K562 (cell line): ENCODE data around the gene LIPM. TPM values are rescaled to one million over a fixed set of nuclear protein-coding genes. Genes with fewer than 3 reads are reported as not detected.

Experiments
- ATAC-seq: fragments of 200-7000 bp; cut with Tn5 transposase; 3 replicates; pipeline ENCODE4 v1.9.1; 2020; ENCODE audit warnings: moderate library complexity
- BruUV-seq: library from RNA; stranded (reverse); fragments of 400-500 nt; replicated peaks from 2 replicates; lab custom pipeline; 2021; lab: Mats Ljungman, UMichigan
- CTCF ChIA-PET: fragments of 300-600 bp; formaldehyde crosslinking; extraction: SDS; loops from one replicate; lab custom pipeline; 2021; ENCODE audit warnings: low intra/inter-chr PET ratio; lab: Yijun Ruan, JAX
- POLR2A ChIA-PET: fragments of 300-600, 350-650 bp; sonication (Branson Sonifier 250); formaldehyde crosslinking; extraction: SDS; loops from one replicate; lab custom pipeline; 2021; ENCODE audit warnings: antibody characterized with exemption, inconsistent platforms; lab: Yijun Ruan, JAX
- DNase-seq, 4 experiments: peaks; one replicate each; pipeline versions ENCODE4 v3.0.0 to v3.0.0-alpha.2; 2011 to 2018; ENCODE audit warnings: low spot score in 3 of 4, mixed read lengths in 3 of 4; ENCODE audit errors: extremely low read depth in 1 of 4
- FAIRE-seq: peaks from 2 replicates; lab custom pipeline; 2011; peaks lifted over from hg19 to GRCh38; lab: Jason Lieb, UNC
- H2AFZ ChIP-seq: 2 replicates; pipeline ENCODE4 v1.6.0; 2011; ENCODE audit warnings: low read depth, low read length, control low read depth, inconsistent platforms
- H3K27ac ChIP-seq: fragments of 200-600 bp; 3 replicates; pipeline ENCODE4 v1.8.0; 2011; ENCODE audit warnings: low read depth, mild to moderate bottlenecking, control low read depth, inconsistent platforms, low read length, moderate library complexity, mixed read lengths; ENCODE audit errors: extremely low read depth
- H3K27me3 ChIP-seq, 2 experiments: fragments of 300-600 bp in 1 of 2; 2 replicates in 1 of 2; 3 replicates in 1 of 2; pipeline versions ENCODE4 v1.6.0 to v1.8.0; 2011; ENCODE audit warnings: inconsistent platforms in 2 of 2, low read length in 2 of 2, mild to moderate bottlenecking in 1 of 2, mixed read lengths in 1 of 2, moderate library complexity in 1 of 2; ENCODE audit not compliant: control insufficient read depth in 2 of 2, insufficient read depth in 2 of 2
- H3K36me3 ChIP-seq: fragments of 300-600 bp; 3 replicates; pipeline ENCODE4 v1.8.0; 2011; ENCODE audit warnings: mild to moderate bottlenecking, low read length, inconsistent platforms; ENCODE audit not compliant: control insufficient read depth, insufficient read depth
- H3K4me1 ChIP-seq, 2 experiments: fragments of 200-600 bp in 1 of 2; replicated peaks in 1 of 2; 2 replicates in 1 of 2; 3 replicates in 1 of 2; pipeline versions ENCODE4 v1.5.1 to v1.8.0; 2011; ENCODE audit warnings: inconsistent platforms in 2 of 2, low read length in 2 of 2, mild to moderate bottlenecking in 1 of 2, mixed read lengths in 1 of 2, moderate library complexity in 1 of 2; ENCODE audit not compliant: control insufficient read depth in 2 of 2, insufficient read depth in 2 of 2
- H3K4me2 ChIP-seq: 2 replicates; pipeline ENCODE4 v1.6.1; 2011; ENCODE audit warnings: low read length, control low read depth, inconsistent platforms, mixed read lengths; ENCODE audit not compliant: insufficient read depth
- H3K4me3 ChIP-seq: fragments of 200-600 bp; sonication (generic), shearing (Covaris generic); 2 replicates; pipeline ENCODE4 v1.5.1; 2016; ENCODE audit warnings: control low read depth, inconsistent platforms
- H3K79me2 ChIP-seq: fragments of 200-600 bp; 3 replicates; pipeline ENCODE4 v1.8.0; 2011; ENCODE audit warnings: low read length, inconsistent platforms; ENCODE audit not compliant: control insufficient read depth, insufficient read depth
- H3K9ac ChIP-seq, 2 experiments: 2 replicates each; pipeline versions ENCODE4 v1.6.0 to v1.6.1; 2011; ENCODE audit warnings: low read depth in 2 of 2, low read length in 2 of 2, control low read depth in 1 of 2, inconsistent platforms in 1 of 2, mild to moderate bottlenecking in 1 of 2, mixed read lengths in 1 of 2; ENCODE audit not compliant: insufficient read depth in 1 of 2
- H3K9me1 ChIP-seq: one replicate; pipeline ENCODE4 v1.6.0; 2011; ENCODE audit warnings: inconsistent platforms, mild to moderate bottlenecking, low read length, moderate library complexity; ENCODE audit not compliant: control insufficient read depth, insufficient read depth
- H3K9me3 ChIP-seq: replicated peaks from 2 replicates; pipeline ENCODE4 v1.5.1; 2011; ENCODE audit warnings: low read depth, low read length, inconsistent platforms; ENCODE audit not compliant: control insufficient read depth, insufficient read depth
- H4K20me1 ChIP-seq: replicated peaks from 2 replicates; pipeline ENCODE4 v1.6.1; 2011; ENCODE audit warnings: low read length, inconsistent platforms, mixed read lengths; ENCODE audit not compliant: control insufficient read depth, insufficient read depth
- NFE2L1 ChIP-seq: fragments of 450-650 bp; IDR thresholded peaks from 2 replicates; pipeline ENCODE4 v1.6.1; 2016; ENCODE audit warnings: missing genetic modification characterization, low read depth, mild to moderate bottlenecking, missing compliant biosample characterization, moderate library complexity, borderline replicate concordance
- ZNF263 ChIP-seq: sonication (generic); formaldehyde crosslinking; IDR thresholded peaks from 2 replicates; pipeline ENCODE4 v1.8.0; 2022; ENCODE audit warnings: mild to moderate bottlenecking, missing genetic modification reagents, borderline replicate concordance
- WGBS: fragments of 100-300 bp; shearing (Covaris generic); methylation state at CpG from one replicate; pipeline ENCODE4 v1.1.6; 2016; ENCODE audit warnings: low coverage, mixed read lengths; ENCODE audit not compliant: insufficient coverage; ENCODE audit errors: missing lambda C conversion rate; 5-methylcytosine and 5-hydroxymethylcytosine counted together
- in situ Hi-C: fragments of 300-500 bp; cut with MboI; formaldehyde crosslinking; loops from 4 replicates; pipeline ENCODE4 v1.15.0; 2018; ENCODE audit warnings: inconsistent platforms, mixed read lengths
- intact Hi-C: fragments of 100-400 bp; cut with micrococcal nuclease; formaldehyde crosslinking; loops from 2 replicates; pipeline ENCODE4 v1.14.2; 2022
- polyA plus RNA-seq, 8 experiments: library from polyadenylated mRNA; depleted of rRNA in 4 of 8; stranded (reverse) in 5 of 8; unstranded in 3 of 8; fragments of >200 nt; fragmentation: Nextera tagmentation in 2 of 8; fragmentation: Illumina TruSeq in 1 of 8; extraction: Ambion mirVana in 2 of 8; extraction: Trizol in 1 of 8; gene quantifications; 2 replicates each; pipeline versions ENCODE4 v1.2.1 to v1.2.3, GENCODE V29; 2011 to 2014; ENCODE audit warnings: inconsistent platforms in 1 of 8, missing spikeins in 1 of 8
- total RNA-seq, 7 experiments: library from RNA; depleted of rRNA in 6 of 7; stranded (reverse); fragments of >200 nt in 6 of 7; fragmentation: Illumina TruSeq in 2 of 7; extraction: Trizol in 2 of 7; gene quantifications; 2 replicates each; pipeline versions ENCODE4 v1.2.1 to v1.2.3, GENCODE V29; 2011 to 2021; ENCODE audit warnings: low replicate concordance in 1 of 7
- TF ChIP-seq, protein P1 (sequence below): fragments of 450-650 bp; formaldehyde crosslinking; IDR thresholded peaks from 2 replicates; pipeline ENCODE4 v1.4.0; 2020; ENCODE audit warnings: mild to moderate bottlenecking, moderate library complexity
- TF ChIP-seq, protein P2 (sequence below): IDR thresholded peaks from 2 replicates; pipeline ENCODE4 v1.6.1; 2011; ENCODE audit warnings: borderline replicate concordance, low read depth, mild to moderate bottlenecking, moderate library complexity, low read length; ENCODE audit not compliant: insufficient read depth, poor library complexity, severe bottlenecking
- TF ChIP-seq, protein P3 (sequence below): fragments of 450-650 bp; IDR thresholded peaks from 2 replicates; pipeline ENCODE4 v1.6.1; 2016; ENCODE audit warnings: mild to moderate bottlenecking

Gene LIPM
- total and polyA plus RNA-seq, 9 of the 15 experiments (the other 6 are each of a cell fraction or from before 2014, with no cell fraction given) = not detected

- TF ChIP-seq, protein P1, sequence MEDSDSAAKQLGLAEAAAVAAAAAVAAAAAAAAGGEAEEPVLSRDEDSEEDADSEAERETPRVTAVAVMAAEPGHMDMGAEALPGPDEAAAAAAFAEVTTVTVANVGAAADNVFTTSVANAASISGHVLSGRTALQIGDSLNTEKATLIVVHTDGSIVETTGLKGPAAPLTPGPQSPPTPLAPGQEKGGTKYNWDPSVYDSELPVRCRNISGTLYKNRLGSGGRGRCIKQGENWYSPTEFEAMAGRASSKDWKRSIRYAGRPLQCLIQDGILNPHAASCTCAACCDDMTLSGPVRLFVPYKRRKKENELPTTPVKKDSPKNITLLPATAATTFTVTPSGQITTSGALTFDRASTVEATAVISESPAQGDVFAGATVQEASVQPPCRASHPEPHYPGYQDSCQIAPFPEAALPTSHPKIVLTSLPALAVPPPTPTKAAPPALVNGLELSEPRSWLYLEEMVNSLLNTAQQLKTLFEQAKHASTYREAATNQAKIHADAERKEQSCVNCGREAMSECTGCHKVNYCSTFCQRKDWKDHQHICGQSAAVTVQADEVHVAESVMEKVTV (CRISPR knock-in tag) = no peak
These were observed 25.8 kb downstream of the LIPM start (continued) for GRCh38 chr10:88828310-88828709.

DNA sequence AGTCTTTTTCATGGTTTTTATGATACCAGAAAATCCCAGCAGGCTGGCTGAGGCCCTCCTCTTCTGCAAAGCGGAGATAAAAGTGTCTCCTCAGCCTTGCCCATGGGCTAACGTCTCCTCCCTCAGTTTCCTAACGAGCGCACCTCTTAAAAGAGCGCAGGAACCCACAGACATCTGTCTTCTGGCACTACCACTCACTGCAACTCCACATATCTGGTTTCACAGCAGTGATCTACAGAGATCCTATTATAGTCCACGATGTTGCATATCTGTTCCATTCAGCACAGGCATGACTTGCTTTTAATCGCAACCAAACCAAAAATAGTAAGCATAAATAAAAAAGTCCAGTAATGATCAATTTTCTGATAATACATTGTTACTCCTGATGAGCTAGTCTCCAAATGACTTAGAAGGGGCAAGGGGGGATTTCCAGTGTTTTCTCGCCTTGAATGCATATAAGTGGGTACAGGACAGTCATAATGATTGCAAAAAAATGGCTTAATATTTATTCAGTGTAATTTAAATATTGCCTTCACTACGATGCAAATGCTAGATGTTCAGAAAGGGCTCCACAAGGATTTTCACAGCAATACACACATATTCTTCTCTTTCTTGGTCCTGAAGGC, 28.2 kb downstream of the LIPM start:
- intact Hi-C loops (loop anchor here (10.0 kb wide), 1 partner anchor 154 kb away; no protein-coding TSS in a partner anchor), in situ Hi-C loops (no loop called here)
- Histone ChIP-seq H2AFZ (no peak overlapping the region), H3K4me2 (no peak overlapping the region), H3K9me1 (no peaks in the 10 kb centered on the region), H3K9me3 (no peaks in the 10 kb centered on the region), H3K79me2 (no peaks in the 10 kb centered on the region), H3K4me3 (no peak overlapping the region), H3K4me1 (no peaks in the 10 kb centered on the region), H3K27ac (no peak overlapping the region), H3K27me3 (no peaks in the 10 kb centered on the region), H3K9ac (no peak overlapping the region), H4K20me1 (no peaks in the 10 kb centered on the region), H3K36me3 (no peaks in the 10 kb centered on the region)
- WGBS = 0% methylated on average over 8 of the region's 9 CpGs
- no TSS peak for BruUV-seq
- ChIA-PET CTCF (no interaction called here), POLR2A (no interaction called here)
- ATAC-seq (no peak), FAIRE-seq (no peak), DNase-seq (no peak)
- TF ChIP-seq, protein P2, sequence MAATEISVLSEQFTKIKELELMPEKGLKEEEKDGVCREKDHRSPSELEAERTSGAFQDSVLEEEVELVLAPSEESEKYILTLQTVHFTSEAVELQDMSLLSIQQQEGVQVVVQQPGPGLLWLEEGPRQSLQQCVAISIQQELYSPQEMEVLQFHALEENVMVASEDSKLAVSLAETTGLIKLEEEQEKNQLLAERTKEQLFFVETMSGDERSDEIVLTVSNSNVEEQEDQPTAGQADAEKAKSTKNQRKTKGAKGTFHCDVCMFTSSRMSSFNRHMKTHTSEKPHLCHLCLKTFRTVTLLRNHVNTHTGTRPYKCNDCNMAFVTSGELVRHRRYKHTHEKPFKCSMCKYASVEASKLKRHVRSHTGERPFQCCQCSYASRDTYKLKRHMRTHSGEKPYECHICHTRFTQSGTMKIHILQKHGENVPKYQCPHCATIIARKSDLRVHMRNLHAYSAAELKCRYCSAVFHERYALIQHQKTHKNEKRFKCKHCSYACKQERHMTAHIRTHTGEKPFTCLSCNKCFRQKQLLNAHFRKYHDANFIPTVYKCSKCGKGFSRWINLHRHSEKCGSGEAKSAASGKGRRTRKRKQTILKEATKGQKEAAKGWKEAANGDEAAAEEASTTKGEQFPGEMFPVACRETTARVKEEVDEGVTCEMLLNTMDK = no peak
- TF ChIP-seq NFE2L1 (tag) (no peak), ZNF263 (no peak)
- TF ChIP-seq, protein P3, sequence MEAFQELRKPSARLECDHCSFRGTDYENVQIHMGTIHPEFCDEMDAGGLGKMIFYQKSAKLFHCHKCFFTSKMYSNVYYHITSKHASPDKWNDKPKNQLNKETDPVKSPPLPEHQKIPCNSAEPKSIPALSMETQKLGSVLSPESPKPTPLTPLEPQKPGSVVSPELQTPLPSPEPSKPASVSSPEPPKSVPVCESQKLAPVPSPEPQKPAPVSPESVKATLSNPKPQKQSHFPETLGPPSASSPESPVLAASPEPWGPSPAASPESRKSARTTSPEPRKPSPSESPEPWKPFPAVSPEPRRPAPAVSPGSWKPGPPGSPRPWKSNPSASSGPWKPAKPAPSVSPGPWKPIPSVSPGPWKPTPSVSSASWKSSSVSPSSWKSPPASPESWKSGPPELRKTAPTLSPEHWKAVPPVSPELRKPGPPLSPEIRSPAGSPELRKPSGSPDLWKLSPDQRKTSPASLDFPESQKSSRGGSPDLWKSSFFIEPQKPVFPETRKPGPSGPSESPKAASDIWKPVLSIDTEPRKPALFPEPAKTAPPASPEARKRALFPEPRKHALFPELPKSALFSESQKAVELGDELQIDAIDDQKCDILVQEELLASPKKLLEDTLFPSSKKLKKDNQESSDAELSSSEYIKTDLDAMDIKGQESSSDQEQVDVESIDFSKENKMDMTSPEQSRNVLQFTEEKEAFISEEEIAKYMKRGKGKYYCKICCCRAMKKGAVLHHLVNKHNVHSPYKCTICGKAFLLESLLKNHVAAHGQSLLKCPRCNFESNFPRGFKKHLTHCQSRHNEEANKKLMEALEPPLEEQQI = no peak
